Measurements from ENCODE around the gene U2SURP. TPM values are rescaled to one million over a fixed set of nuclear protein-coding genes. Genes with fewer than 3 reads are reported as not detected.

Gene U2SURP
- polyA plus RNA-seq, 1 donor, result 101 TPM

- peak in 1 of 2 donors; percentile 26 for DNase-seq
- peaks cover 8% of the 10 kb centered on the region for H3K9me3 ChIP-seq (ENCODE audit: control insufficient read depth, low read depth, low read length)
- H3K4me1 ChIP-seq (ENCODE audit: control insufficient read depth, insufficient read depth, low read length), result no peaks in the 10 kb centered on the region
- WGBS (ENCODE audit: insufficient coverage, low lambda C conversion rate), result no CpG with 5 or more reads among the region's 63 CpGs
- peaks cover 70% of the 10 kb centered on the region for H3K27me3 ChIP-seq (ENCODE audit: control insufficient read depth, insufficient read depth, low read length)
- no peak overlapping the region for H3K27ac ChIP-seq (ENCODE audit: low read length)
- no peak overlapping the region for H3K4me3 ChIP-seq (ENCODE audit: low read length)
- H3K36me3 ChIP-seq (ENCODE audit: control insufficient read depth, insufficient read depth, low read length), result no peaks in the 10 kb centered on the region
These were observed 38.7 kb upstream of the U2SURP start for GRCh38 chr3:142962520-142963233.

- peaks cover 8% of the 10 kb centered on the region for H3K9me3 ChIP-seq (ENCODE audit: control insufficient read depth, low read depth, low read length)
- H3K36me3 ChIP-seq (ENCODE audit: control insufficient read depth, insufficient read depth, low read length), result no peaks in the 10 kb centered on the region
- no peaks in the 10 kb centered on the region for H3K4me1 ChIP-seq (ENCODE audit: control insufficient read depth, insufficient read depth, low read length)
- H3K4me3 ChIP-seq (ENCODE audit: low read length), result no peak overlapping the region
- WGBS (ENCODE audit: insufficient coverage, low lambda C conversion rate), result no CpG with 5 or more reads among the region's 35 CpGs
- no peak overlapping the region for H3K27ac ChIP-seq (ENCODE audit: low read length)
- peaks cover 65% of the 10 kb centered on the region for H3K27me3 ChIP-seq (ENCODE audit: control insufficient read depth, insufficient read depth, low read length)
- DNase-seq, result no peak
These were observed 38.2 kb upstream of the U2SURP start for GRCh38 chr3:142963234-142963515.

GRCh38 chr3:142963516-142964448, 37.6 kb upstream of the U2SURP start, which contains the start of gene PAQR9:
PAQR9 (minus strand) TSS chr3:142963674; CDS start chr3:142963336, 338 bp downstream.
- Histone ChIP-seq H3K9me3 (ENCODE audit: control insufficient read depth, low read depth, low read length) (peaks cover 8% of the 10 kb centered on the region), H3K4me3 (ENCODE audit: low read length) (peak within 1 kb of the TSS; percentile 23), H3K27ac (ENCODE audit: low read length) (no peak within 1 kb of the TSS), H3K4me1 (ENCODE audit: control insufficient read depth, insufficient read depth, low read length) (no peaks in the 10 kb centered on the region), H3K27me3 (ENCODE audit: control insufficient read depth, insufficient read depth, low read length) (peaks cover 63% of the 10 kb centered on the region), H3K36me3 (ENCODE audit: control insufficient read depth, insufficient read depth, low read length) (no peaks in the 10 kb centered on the region)
- peak in 1 of 2 donors; percentile 36 for DNase-seq
- WGBS (ENCODE audit: insufficient coverage, low lambda C conversion rate), result 3% methylated on average over 6 of the region's 117 CpGs

- peaks cover 56% of the 10 kb centered on the region for H3K27me3 ChIP-seq (ENCODE audit: control insufficient read depth, insufficient read depth, low read length)
- H3K9me3 ChIP-seq (ENCODE audit: control insufficient read depth, low read depth, low read length), result peaks cover 8% of the 10 kb centered on the region
- WGBS (ENCODE audit: insufficient coverage, low lambda C conversion rate), result 81% methylated on average over 2 of the region's 3 CpGs
- H3K36me3 ChIP-seq (ENCODE audit: control insufficient read depth, insufficient read depth, low read length), result no peaks in the 10 kb centered on the region
- H3K4me3 ChIP-seq (ENCODE audit: low read length), result no peak overlapping the region
- H3K4me1 ChIP-seq (ENCODE audit: control insufficient read depth, insufficient read depth, low read length), result no peaks in the 10 kb centered on the region
- no peak for DNase-seq
- no peak overlapping the region for H3K27ac ChIP-seq (ENCODE audit: low read length)
These were observed 35.8 kb upstream of the U2SURP start for GRCh38 chr3:142965581-142965980.

- Histone ChIP-seq H3K4me3 (ENCODE audit: low read length) (no peak overlapping the region), H3K27ac (ENCODE audit: low read length) (no peak overlapping the region), H3K4me1 (ENCODE audit: control insufficient read depth, insufficient read depth, low read length) (no peaks in the 10 kb centered on the region), H3K27me3 (ENCODE audit: control insufficient read depth, insufficient read depth, low read length) (peaks cover 53% of the 10 kb centered on the region), H3K36me3 (ENCODE audit: control insufficient read depth, insufficient read depth, low read length) (no peaks in the 10 kb centered on the region), H3K9me3 (ENCODE audit: control insufficient read depth, low read depth, low read length) (peaks cover 8% of the 10 kb centered on the region)
- no CpG with 5 or more reads among the region's 2 CpGs for WGBS (ENCODE audit: insufficient coverage, low lambda C conversion rate)
- no peak for DNase-seq
These were observed 34.6 kb upstream of the U2SURP start for GRCh38 chr3:142966808-142967207.

GRCh38 chr3:142968319-142969025, 32.9 kb upstream of the U2SURP start:
- 75% methylated on average over 2 of the region's 4 CpGs for WGBS (ENCODE audit: insufficient coverage, low lambda C conversion rate)
- no peak overlapping the region for H3K27ac ChIP-seq (ENCODE audit: low read length)
- no peaks in the 10 kb centered on the region for H3K9me3 ChIP-seq (ENCODE audit: control insufficient read depth, low read depth, low read length)
- H3K4me1 ChIP-seq (ENCODE audit: control insufficient read depth, insufficient read depth, low read length), result no peaks in the 10 kb centered on the region
- H3K27me3 ChIP-seq (ENCODE audit: control insufficient read depth, insufficient read depth, low read length), result peaks cover 50% of the 10 kb centered on the region
- H3K4me3 ChIP-seq (ENCODE audit: low read length), result no peak overlapping the region
- no peak for DNase-seq
- H3K36me3 ChIP-seq (ENCODE audit: control insufficient read depth, insufficient read depth, low read length), result no peaks in the 10 kb centered on the region

GRCh38 chr3:142971431-142971830, 29.9 kb upstream of the U2SURP start:
- WGBS (ENCODE audit: insufficient coverage, low lambda C conversion rate), result no CpG with 5 or more reads among the region's 3 CpGs
- Histone ChIP-seq H3K27ac (ENCODE audit: low read length) (no peak overlapping the region), H3K4me3 (ENCODE audit: low read length) (no peak overlapping the region), H3K36me3 (ENCODE audit: control insufficient read depth, insufficient read depth, low read length) (no peaks in the 10 kb centered on the region), H3K4me1 (ENCODE audit: control insufficient read depth, insufficient read depth, low read length) (no peaks in the 10 kb centered on the region), H3K9me3 (ENCODE audit: control insufficient read depth, low read depth, low read length) (no peaks in the 10 kb centered on the region), H3K27me3 (ENCODE audit: control insufficient read depth, insufficient read depth, low read length) (peaks cover 33% of the 10 kb centered on the region)
- no peak for DNase-seq

GRCh38 chr3:142972092-142972753, 29.1 kb upstream of the U2SURP start:
- DNase-seq, result no peak
- Histone ChIP-seq H3K4me1 (ENCODE audit: control insufficient read depth, insufficient read depth, low read length) (no peaks in the 10 kb centered on the region), H3K9me3 (ENCODE audit: control insufficient read depth, low read depth, low read length) (no peaks in the 10 kb centered on the region), H3K27me3 (ENCODE audit: control insufficient read depth, insufficient read depth, low read length) (peaks cover 31% of the 10 kb centered on the region), H3K4me3 (ENCODE audit: low read length) (no peak overlapping the region), H3K36me3 (ENCODE audit: control insufficient read depth, insufficient read depth, low read length) (no peaks in the 10 kb centered on the region), H3K27ac (ENCODE audit: low read length) (no peak overlapping the region)
- 73% methylated on average over 4 of the region's 7 CpGs for WGBS (ENCODE audit: insufficient coverage, low lambda C conversion rate)

- DNase-seq, result no peak
- Histone ChIP-seq H3K27me3 (ENCODE audit: control insufficient read depth, insufficient read depth, low read length) (peaks cover 30% of the 10 kb centered on the region), H3K36me3 (ENCODE audit: control insufficient read depth, insufficient read depth, low read length) (no peaks in the 10 kb centered on the region), H3K4me1 (ENCODE audit: control insufficient read depth, insufficient read depth, low read length) (no peaks in the 10 kb centered on the region), H3K27ac (ENCODE audit: low read length) (no peak overlapping the region), H3K4me3 (ENCODE audit: low read length) (no peak overlapping the region), H3K9me3 (ENCODE audit: control insufficient read depth, low read depth, low read length) (no peaks in the 10 kb centered on the region)
- no CpG with 5 or more reads among the region's 8 CpGs for WGBS (ENCODE audit: insufficient coverage, low lambda C conversion rate)
These were observed 28.0 kb upstream of the U2SURP start for GRCh38 chr3:142973217-142974009.
